ENCODE measurements around the gene CSPG4.
A peak's percentile ranks its signal among the peaks of the same experiment; 100 is the strongest.
"Not testable (repeated sequence)": the region's sequence is repeated elsewhere in the genome, so short reads cannot be mapped to it uniquely, and the experiment has no call there.

CSPG4 gene, protein sequence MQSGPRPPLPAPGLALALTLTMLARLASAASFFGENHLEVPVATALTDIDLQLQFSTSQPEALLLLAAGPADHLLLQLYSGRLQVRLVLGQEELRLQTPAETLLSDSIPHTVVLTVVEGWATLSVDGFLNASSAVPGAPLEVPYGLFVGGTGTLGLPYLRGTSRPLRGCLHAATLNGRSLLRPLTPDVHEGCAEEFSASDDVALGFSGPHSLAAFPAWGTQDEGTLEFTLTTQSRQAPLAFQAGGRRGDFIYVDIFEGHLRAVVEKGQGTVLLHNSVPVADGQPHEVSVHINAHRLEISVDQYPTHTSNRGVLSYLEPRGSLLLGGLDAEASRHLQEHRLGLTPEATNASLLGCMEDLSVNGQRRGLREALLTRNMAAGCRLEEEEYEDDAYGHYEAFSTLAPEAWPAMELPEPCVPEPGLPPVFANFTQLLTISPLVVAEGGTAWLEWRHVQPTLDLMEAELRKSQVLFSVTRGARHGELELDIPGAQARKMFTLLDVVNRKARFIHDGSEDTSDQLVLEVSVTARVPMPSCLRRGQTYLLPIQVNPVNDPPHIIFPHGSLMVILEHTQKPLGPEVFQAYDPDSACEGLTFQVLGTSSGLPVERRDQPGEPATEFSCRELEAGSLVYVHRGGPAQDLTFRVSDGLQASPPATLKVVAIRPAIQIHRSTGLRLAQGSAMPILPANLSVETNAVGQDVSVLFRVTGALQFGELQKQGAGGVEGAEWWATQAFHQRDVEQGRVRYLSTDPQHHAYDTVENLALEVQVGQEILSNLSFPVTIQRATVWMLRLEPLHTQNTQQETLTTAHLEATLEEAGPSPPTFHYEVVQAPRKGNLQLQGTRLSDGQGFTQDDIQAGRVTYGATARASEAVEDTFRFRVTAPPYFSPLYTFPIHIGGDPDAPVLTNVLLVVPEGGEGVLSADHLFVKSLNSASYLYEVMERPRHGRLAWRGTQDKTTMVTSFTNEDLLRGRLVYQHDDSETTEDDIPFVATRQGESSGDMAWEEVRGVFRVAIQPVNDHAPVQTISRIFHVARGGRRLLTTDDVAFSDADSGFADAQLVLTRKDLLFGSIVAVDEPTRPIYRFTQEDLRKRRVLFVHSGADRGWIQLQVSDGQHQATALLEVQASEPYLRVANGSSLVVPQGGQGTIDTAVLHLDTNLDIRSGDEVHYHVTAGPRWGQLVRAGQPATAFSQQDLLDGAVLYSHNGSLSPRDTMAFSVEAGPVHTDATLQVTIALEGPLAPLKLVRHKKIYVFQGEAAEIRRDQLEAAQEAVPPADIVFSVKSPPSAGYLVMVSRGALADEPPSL (N-terminal part only)

DNA sequence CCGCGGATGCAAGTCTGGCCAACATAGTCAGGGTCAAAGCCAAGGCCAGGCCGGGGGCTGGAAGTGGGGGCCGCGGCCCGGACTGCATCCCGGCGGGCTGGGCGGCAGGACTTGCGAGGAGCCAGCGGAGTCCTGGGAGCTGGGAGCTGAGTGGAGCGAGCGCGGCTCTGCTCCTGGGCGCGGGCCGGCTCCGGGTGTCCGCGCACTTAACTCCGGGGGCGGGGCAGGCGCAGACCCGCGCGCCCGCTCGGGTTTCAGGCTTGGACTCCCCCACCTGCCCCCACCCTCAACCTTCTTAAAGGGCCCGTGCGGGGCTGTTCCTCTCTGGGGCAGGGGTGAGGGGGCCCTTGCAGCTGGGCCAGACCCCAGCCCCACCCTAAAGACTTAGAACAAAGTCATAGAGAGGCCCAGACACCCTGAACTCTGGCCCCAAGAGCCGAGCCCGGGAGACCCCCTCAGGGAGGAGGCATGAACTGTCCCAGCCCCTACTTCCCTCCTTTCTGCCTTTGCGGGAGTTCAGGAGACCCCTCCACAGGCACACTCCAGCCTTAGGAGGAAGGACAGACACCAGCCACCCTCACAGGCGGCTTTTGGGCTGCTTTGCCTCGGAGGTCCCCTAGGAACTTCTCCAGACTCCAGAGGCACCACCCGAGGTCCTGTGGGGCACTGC lies at the start of gene CSPG4:
CSPG4 (minus strand) TSS at position 181 of the 670 bp plus-strand sequence; CDS start at position 88, 93 bp downstream.
- peak within 1 kb of the TSS; percentile 75 for H3K4me3 ChIP-seq (replicated peaks; ENCODE audit: low read depth, low read length)
- no peak for DNase-seq (ENCODE audit: extremely low read depth, low read depth)
- TF ChIP-seq, protein P1, sequence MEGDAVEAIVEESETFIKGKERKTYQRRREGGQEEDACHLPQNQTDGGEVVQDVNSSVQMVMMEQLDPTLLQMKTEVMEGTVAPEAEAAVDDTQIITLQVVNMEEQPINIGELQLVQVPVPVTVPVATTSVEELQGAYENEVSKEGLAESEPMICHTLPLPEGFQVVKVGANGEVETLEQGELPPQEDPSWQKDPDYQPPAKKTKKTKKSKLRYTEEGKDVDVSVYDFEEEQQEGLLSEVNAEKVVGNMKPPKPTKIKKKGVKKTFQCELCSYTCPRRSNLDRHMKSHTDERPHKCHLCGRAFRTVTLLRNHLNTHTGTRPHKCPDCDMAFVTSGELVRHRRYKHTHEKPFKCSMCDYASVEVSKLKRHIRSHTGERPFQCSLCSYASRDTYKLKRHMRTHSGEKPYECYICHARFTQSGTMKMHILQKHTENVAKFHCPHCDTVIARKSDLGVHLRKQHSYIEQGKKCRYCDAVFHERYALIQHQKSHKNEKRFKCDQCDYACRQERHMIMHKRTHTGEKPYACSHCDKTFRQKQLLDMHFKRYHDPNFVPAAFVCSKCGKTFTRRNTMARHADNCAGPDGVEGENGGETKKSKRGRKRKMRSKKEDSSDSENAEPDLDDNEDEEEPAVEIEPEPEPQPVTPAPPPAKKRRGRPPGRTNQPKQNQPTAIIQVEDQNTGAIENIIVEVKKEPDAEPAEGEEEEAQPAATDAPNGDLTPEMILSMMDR (IDR thresholded peaks at IDR 0.05; ENCODE audit: low read depth, low read length, missing control alignments) = no peak

DNA sequence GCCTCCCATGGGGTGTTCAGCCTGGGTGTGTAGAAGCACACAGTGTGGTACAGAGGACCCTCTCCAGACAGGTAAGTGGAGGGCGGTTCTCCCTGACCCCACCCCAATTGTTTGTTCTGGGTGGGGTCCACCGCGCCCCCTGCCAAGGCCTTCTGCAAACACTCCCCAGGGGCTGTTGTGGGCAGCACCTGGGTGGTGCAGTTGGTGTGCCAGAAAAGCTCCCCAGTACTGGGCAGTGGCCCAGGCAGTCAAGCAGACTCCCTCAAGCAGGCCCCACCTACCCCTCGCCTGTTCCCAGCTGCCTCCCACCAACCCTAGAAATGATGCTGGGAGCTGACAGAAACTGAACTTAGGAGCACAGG lies 49.7 kb upstream of the CSPG4 start:
- H3K4me3 ChIP-seq (replicated peaks; ENCODE audit: low read depth, low read length); DNase-seq (ENCODE audit: extremely low read depth, low read depth): not testable (repeated sequence)

DNA sequence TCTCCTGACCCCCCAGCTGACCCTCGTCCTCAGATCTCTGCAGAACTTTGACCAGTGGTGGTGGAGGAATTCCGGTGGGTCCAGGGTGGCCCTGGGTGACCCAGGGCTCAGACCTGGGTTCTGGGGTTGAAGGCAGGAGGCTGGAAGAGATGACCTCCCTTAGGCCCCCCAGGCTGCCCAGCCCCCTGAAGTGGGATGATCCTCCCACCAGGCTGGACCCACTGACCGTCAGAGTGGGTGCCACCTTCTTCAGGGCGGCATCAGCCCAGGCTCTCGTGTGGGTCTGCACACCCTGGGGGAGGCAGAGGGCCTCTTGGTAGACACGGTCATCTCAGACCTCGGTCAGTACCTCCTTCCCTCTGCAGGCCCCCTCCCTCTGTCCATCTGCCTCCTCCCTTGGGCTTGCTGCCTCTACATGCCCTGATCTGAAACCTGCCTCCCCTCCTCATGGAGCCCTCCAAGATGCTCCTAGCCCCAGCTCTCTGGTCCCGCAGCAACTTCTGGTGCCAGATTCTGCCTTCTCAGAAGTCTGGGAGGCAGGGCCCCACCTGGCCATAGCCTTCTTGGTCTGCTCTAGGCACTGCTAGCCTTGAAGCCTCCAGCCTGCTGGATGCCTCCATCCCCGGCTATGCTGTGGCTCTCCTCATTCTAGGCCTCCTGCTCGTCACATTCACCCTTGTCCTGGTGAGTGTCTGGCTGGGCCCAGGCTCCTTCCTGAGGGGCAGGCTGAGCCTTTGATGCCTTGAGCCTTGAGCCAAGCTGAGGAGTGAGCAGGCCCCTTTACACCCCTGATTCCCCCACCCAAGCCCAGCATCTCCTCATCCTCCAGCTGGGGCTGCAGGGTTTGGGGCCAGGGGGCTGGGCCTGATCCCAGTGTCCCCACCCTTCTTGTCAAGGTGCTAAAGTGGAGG lies 49.1 kb upstream of the CSPG4 start:
- no peak overlapping the region for H3K4me3 ChIP-seq (replicated peaks; ENCODE audit: low read depth, low read length)
- DNase-seq (ENCODE audit: extremely low read depth, low read depth) = no peak
- TF ChIP-seq, protein P1 (IDR thresholded peaks at IDR 0.05; ENCODE audit: low read depth, low read length, missing control alignments) = no peak

DNA sequence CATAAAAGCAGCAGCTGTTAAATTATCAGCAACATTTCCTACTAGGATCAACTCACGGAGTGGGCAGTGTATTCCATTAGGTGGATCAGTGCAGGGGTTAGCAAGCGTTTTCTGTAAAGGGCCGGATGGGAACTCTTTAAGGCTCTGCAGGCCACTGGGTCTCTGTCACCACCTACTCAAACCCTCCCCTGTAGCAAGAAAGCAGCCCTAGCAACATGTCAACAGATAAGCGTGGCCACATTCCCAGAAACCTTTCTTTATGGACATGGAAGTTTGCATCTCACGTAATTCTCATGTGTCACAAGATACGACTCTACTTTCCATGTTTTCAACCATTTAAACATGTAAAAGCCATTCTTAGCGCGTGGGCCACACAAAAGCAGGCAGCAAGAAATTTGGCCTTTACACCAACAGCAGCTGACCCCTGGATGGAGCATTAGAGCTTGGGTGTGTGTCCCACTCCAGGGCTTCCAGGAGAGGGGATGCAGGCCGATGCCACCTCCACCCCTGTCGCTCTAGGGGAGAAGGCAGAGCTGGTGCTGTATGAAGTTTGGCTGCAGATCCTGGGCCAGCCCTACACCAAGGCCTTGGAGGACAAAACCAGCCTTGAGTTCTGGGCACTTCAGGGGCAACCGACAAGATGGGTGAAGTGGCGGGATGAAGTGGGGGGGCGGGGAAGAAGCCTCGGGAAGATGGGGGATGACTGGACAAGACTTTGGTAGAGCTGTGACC lies 48.2 kb upstream of the CSPG4 start:
- H3K4me3 ChIP-seq (replicated peaks; ENCODE audit: low read depth, low read length) = no peak overlapping the region
- no peak for DNase-seq (ENCODE audit: extremely low read depth, low read depth)
- TF ChIP-seq, protein P1 (IDR thresholded peaks at IDR 0.05; ENCODE audit: low read depth, low read length, missing control alignments) = no peak

DNA sequence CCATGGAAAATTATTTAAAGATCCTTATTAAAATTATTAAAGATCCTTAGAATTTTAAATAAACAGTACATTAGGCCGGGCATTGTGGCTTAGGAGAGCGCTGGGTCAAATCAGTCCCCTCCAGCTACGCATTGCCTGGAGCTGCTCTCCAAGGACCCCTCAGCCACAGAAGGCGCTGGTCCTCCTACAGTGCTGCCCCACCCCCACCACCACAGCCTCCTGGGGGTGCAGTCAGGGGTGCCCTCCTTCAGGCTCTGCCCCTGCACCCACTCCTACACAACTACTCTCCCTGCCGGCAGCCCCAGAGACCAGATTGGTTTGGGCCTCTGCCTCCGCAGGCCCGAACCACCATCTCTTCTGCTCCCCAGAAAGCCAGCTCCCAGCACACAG lies 47.5 kb upstream of the CSPG4 start:
- H3K4me3 ChIP-seq (replicated peaks; ENCODE audit: low read depth, low read length); DNase-seq (ENCODE audit: extremely low read depth, low read depth): not testable (repeated sequence)

DNA sequence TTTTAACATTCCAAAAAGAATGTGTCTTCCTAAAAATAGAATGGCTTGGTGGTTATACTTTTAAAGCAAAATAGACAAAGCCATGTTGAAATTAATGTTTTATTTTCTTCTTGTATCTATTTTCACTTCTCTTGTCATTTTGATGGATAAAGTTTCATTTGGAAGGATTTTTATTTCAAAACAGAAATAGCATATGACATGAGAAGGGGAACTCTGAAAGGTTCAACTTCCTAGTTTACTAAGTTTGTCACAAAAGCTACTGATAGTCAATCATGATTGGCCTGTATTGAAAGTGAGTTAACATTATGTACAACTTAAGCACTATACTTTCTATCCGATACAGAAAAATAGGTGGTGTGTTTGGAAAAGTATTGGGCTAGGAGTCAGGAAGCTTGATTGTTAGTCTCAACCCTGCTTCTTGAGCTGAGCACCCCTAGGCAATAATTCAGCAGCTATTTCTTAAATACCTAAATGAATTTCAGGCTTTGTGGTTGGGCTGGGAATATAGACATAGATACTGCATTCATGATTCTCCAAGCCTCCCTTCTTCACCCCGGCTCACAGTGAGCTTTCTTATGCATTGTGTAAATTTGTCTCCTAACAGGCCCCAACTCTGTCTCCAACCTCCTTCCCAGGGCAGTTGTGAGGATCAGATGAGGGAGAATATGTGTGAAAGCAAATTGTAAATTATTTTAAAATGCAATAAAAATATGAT lies 46.9 kb upstream of the CSPG4 start:
- no peak overlapping the region for H3K4me3 ChIP-seq (replicated peaks; ENCODE audit: low read depth, low read length)
- no peak for DNase-seq (ENCODE audit: extremely low read depth, low read depth)

More for the DNA sequence above, 46.9 kb upstream of the CSPG4 start:
- TF ChIP-seq, protein P1 (IDR thresholded peaks at IDR 0.05; ENCODE audit: low read depth, low read length, missing control alignments) = no peak
